HG03439 (cell line): Measurements from ENCODE around the gene EEF2KMT.
"Not testable (repeated sequence)": the region's sequence is repeated elsewhere in the genome, so short reads cannot be mapped to it uniquely, and the experiment has no call there.

Source experiments
- ATAC-seq: cut with Tn5 transposase; IDR thresholded peaks from one replicate; pipeline ENCODE4 v1.9.1; 2021; ENCODE audit warnings: mild to moderate bottlenecking, moderate library complexity; ENCODE audit not compliant: unreplicated experiment

The EEF2KMT gene, protein sequence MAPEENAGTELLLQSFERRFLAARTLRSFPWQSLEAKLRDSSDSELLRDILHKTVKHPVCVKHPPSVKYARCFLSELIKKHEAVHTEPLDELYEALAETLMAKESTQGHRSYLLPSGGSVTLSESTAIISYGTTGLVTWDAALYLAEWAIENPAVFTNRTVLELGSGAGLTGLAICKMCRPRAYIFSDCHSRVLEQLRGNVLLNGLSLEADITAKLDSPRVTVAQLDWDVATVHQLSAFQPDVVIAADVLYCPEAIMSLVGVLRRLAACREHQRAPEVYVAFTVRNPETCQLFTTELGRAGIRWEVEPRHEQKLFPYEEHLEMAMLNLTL

DNA sequence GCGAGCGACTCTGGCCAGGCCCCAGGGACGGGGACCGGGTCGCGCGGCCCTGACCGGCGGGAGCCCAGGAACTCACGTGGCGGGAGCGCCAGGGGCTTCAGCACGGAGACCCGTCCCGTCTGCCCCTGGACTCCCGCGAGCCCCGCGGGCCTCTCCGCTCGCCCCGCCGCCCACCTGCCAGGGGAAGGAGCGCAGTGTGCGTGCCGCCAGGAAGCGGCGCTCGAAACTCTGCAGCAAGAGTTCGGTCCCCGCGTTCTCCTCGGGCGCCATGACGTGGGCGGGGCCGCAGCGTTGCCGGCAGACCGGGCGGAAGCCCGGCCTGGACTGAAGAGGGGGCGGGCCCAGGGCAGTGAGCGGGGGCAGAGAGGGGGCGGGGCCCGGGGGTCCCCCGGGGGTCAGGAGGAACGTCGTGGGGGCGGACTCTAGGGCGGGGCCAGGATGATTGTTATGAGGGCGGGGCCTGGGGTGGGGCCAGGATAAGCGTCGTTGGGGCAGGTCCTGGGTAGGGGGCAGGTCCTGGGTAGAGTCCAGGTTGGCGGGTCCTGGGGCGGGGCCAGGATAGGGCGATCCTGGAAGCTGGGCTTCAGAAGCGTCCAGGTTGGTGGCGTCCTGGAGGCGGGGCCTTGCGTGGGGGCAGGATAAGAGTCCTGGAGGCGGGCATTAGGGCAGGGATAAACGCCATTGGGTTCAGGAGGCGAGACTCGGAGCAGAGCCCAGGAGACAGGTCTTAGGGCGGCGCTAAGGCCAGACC is at the start of gene EEF2KMT:
Gene EEF2KMT, minus strand, starts transcription at position 326 of the 751 bp plus-strand sequence. Its CDS starts 56 bp downstream, at position 270.
- peak; percentile 99 for ATAC-seq

DNA sequence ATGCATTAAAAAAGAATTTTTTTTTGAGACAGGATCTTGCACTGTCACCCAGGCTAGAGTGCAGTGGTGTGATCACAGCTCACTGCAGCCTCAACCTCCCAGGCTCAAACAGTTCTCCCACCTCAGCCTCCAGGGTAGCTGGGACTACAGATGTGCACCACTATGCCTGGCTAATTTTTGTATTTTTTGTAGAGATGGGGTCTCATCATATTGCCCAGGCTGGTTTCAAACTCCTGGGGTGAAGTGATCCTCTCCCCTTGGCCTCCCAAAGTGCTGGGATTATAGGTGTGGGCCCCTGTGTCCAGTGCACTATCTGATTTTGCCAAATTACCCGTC is 47.0 kb upstream of the EEF2KMT start:
- ATAC-seq, result not testable (repeated sequence)

DNA sequence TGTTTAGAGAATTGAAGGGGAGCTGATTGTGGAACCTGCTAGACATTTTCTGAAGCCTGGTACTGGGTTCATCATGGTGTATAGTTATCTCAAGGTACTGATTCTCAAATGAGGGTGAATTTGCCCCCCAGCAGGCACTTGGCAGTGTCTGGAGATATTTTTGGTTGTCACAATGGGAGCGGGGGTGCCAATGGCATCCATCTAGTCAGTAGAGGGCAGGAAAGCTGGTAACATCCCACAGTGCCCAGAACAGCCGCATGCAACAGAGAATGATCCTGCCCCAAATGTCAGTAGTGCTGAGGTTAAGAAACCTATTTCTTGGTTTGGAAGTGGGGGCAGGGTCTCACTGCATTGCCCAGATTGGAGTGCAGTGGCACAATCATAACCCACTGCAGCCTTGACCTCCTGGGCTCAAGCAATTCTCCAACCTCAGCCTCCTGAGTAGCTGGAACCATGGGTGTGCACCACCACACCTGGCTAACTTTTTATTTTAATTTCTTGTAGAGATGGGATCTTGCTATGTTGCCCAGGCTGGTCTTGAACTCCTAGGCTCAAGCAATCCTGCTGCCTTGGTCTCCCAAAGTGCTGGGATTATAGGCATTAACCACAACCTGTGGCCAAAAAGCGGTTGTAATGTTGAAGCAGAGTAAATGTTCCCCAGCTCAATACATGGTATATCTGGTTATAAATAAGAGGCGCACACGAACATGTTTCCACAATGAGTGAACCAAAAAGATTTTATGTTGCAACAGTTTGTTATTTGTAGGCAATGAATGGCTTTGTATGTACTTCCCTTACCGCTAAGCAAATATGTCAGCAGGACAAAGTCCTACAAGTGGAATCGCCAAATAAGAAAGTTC is 46.4 kb upstream of the EEF2KMT start:
- no peak for ATAC-seq

DNA sequence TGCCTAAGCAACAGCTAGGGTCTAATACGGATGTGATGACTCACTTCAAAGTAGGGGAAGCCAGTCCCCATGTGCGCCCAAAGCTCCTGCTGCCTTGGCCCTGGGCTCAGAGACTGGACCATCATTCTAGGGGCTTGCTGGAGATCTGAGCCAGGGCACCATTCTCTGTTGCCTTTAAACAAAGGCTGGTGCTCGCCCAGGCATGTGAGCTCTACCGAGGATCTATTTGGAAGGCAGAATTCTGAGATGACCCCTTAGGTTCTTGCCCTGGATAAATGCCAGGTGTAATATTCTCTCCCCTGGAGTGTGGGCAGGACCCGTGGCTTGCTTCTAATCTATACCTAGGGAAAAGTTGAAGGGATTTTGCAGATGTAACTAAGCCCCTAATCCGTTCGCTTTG is 42.6 kb upstream of the EEF2KMT start:
- ATAC-seq, result not testable (repeated sequence)

DNA sequence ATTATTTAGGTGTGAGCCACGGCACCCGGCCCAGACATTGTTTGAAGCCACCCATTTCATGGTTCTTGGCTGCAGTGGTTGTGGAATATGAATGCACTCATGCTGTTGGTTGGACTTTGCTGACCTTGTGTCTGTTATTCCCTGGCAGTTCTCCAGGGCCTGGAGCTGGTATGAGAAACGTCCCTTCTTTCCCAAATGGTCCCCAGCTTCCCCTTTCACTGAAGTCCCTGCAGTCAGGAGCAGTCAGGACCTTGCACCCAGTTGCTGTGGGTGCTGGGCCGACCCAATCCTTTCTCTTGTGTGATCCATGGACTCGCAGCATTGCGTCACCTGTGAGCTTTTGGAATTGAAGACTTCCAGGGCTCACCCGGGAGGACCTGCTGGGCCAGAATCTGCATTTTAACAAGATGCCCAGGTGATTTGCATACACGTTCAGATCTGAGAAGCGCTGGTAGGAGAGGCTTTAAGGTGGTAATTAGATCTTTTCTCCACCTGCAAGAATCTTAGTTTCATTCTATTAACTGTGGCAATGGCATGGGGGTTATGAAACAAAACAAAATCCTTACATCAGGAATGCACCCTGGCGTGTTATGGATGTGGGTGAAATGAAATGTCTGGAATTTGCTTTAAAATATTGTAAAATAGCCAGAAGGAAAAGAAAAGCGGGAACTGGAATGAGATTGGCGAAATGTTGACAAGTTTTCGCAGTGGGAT is 37.3 kb upstream of the EEF2KMT start:
- not testable (repeated sequence) for ATAC-seq

DNA sequence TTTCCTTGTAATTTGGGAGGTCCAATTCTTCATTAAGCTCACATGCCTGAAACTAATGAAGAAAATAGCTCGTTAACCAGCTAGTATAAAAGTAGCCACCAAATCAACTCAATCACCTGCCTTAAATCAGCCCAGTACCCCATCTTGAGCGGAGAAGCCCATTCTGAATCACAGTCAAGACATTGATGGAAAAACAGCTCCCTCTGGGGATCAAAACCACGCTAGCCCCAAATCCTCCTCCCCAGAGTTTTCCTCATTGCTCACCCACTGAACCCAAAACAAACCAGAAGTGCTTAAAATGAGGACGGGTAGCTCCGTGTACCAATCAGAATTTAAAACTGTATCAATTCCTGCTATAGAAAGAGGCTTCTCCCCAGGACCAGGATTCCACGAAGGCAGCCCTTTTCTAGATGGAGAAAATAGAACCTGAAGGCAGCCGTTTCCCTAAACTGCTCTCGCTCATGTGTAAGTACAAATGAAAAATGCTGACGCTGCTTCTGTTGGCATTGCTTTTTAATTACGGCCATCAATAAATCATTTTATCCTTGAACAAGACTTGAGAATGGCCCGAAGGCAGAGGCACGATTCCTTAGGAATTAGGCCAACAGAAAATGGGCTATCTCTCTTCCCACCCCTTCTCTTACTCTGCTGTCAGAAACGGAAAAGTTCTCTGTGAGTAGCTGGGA is 35.5 kb upstream of the EEF2KMT start:
- ATAC-seq, result not testable (repeated sequence)

DNA sequence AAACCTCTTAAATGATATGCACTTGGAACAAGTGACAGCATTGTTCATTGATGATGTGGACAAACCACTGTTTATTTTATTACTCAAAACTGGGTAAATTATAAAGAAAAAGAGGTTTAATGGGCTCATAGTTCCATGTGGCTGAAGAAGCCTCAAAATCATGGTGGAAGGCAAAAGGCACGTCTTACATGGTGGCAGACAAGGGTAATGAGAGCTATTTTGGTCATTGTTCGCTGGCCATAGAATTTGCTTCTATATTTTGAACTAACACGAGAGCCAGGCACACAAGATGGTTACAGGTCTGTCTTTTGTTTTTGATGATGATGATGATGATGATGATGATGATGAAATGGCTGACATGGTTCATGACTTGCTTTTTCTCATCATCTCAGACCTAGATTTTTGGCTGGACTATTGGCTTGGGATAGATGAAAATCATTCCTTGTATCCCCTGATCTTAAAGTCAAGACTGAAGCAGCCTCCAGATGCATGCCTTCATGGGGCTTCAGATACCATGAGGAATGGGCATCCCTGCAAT is 33.9 kb upstream of the EEF2KMT start:
- not testable (repeated sequence) for ATAC-seq

DNA sequence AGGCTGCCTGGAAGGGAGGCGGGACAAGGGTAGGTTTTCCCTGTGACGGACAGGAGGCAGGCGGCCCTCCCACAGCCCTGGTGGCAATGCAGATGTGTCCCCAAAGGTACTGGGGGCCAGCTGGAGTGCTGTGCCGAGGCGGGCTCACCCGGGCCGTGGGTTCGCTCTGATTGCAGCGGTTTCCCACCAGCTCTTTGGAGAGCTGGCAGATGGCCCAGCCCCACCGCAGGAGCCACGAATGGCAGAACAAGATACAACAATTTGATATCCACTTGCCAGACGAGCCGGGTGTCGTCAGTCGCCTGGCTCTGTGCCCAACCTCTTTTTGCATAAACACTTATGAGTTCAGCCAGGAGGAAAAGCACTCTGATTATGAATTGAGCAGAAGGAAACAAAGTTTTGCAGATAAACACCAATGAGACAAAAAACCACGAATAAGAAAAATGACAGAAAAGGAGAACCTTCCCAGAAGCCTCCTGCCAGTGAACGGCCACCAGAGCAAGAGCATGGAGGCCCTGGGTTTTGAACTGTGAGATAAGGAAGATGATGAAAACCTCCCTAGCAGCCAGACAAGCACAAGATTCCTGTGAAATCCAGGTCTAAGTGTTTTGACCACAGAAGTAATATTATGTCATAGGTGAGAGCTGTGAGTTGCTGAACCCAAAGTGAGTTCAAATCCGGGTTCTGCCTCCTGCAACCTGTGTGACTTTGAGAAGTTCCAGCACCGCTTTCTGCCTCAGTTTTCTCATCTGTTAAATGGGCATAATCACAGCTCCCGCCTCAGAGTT is 19.9 kb upstream of the EEF2KMT start:
- ATAC-seq, result not testable (repeated sequence)

DNA sequence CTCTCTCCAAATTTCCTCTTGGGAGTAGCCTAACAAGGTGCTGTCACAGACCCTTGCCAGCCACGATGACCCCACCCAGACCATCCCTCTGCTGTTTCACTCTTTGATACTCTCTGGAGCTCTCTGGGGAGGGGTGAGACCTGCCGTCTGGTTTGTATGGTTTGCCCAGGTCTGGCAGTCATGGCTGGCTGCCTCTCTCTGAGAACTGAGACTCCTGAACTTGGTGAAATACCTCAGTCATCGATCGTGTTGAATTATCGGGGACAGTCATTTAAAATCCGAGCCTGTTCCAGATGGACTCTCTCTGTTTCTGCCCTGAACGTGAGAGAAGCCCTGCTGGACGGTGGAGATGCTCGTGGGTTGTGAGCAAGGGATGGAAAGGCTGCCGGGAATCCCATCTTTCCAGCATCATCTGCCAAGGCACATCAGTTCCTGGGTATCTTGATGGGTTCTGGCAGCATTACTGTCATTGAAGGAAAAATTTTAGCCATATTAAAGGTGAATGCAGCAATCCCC is 19.2 kb upstream of the EEF2KMT start:
- ATAC-seq, result not testable (repeated sequence)

DNA sequence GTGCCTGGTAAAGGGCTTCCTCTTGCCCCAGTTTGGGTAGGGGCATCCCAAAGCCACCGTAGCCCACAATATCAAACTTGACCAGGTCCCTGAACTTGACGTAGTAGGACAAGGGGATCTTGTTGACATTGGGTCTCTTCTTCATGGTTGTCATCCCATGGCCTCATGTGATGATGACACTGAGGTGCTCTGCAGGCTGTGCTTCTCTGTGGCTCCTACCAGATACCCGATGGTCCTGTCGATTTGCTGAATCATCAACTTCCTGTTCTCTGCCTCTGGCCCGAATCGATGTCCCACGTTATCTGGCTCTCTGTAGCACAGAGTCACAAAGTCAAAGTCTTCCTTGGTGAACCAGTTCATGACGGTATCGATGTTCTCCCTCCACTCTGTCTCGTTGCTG is 13.3 kb upstream of the EEF2KMT start:
- ATAC-seq, result not testable (repeated sequence)

DNA sequence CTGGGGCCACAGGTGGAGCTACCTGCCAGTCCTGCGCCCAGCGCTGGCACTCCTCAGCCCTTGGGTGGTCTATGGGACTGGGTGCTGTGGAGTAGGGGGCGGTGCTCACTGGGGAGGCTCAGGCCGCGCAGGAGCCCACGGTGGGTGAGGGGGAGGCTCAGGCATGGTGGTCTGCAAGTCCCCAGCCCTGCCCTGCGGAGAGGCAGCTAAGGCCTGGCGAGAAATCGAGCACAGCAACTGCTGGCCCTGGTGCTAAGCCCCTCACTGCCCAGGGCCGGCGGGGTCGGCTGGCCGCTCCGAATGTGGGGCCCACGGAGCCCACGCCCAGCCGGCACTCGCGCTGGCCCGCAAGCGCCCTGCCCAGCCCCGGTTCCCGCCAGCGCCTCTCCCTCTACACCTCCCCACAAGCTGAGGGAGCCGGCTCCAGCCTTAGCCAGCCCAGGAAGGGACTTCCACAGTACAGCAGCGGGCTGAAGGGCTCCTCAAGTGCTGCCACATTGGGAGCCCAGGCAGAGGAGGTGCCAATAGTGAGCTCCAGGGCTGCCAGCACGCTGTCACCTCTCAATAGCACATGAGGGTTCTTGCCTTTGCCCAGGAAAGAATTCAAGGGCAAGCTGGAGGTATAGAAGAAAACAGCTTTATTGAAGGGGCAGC is 11.0 kb upstream of the EEF2KMT start:
- no peak for ATAC-seq

DNA sequence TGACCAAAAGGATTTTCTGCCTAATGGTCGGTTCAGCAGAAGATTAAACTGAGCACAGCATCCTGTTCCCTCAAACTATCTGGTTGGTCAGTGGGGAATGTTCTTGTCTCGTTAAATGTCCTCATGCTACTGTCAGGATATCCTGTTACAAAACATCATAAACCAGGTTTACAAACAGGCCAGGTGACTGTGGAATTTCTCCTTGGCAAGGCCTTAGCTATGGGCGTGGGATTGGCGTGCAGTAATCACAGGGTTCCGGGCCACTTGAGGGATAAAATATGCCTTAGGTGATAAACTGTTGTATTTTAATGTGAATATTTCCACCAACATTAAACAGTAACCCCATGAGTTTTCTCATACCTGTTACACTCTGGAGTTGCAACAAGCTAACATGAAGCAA is 7.4 kb upstream of the EEF2KMT start:
- not testable (repeated sequence) for ATAC-seq

DNA sequence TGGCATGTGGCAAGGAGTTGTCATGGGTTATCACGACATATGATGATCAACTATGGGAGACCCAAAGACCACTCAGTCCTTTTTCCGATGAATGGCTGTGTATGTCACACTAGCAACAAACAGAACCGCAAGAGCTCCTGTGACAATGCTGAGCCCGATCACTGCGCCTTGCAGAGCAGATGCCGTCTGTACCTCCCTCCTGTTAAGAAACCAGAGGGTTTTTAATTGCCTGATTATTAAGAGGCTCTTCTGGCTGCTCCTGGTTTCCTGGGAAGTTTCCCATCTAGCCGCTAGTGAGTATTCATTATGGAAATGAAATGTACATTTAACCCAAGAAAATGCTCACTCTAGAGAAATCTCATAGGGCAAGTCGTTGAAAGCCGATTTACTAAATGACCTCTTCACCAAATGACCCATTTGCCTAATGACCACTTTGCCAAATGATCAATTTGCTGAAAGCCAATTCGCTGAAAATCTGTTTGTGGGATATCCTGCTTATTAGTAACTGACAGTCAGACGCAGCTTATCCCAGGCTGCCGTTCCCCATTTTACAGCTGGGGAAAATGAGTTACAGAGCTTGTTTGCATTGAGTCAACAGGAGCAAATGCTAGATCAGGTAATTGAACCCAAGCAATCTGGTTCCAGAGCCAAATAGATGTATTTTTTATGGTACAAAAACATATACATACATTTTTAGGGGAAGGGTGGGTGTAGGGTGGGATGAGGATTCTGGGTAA is 5.9 kb upstream of the EEF2KMT start:
- ATAC-seq, result not testable (repeated sequence)

DNA sequence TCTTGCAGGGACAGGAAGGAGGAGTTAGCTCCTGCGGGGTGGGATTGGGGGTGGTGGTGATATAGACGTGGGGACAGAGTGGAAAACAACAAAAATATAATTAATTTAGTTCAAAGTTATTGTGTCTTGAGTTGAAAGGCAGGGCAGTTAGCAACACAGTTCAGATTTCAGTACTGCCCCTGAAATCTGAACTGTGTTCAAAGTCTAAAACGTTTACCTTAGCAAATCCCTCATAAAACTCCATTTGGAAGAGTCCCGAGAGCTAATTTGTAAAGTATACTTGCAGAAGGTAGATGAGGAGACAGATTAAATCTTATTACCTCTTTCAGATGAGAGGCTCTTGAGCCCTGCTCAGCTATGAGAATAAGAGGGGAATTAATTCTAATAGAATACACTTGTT is 1.6 kb upstream of the EEF2KMT start:
- not testable (repeated sequence) for ATAC-seq

DNA sequence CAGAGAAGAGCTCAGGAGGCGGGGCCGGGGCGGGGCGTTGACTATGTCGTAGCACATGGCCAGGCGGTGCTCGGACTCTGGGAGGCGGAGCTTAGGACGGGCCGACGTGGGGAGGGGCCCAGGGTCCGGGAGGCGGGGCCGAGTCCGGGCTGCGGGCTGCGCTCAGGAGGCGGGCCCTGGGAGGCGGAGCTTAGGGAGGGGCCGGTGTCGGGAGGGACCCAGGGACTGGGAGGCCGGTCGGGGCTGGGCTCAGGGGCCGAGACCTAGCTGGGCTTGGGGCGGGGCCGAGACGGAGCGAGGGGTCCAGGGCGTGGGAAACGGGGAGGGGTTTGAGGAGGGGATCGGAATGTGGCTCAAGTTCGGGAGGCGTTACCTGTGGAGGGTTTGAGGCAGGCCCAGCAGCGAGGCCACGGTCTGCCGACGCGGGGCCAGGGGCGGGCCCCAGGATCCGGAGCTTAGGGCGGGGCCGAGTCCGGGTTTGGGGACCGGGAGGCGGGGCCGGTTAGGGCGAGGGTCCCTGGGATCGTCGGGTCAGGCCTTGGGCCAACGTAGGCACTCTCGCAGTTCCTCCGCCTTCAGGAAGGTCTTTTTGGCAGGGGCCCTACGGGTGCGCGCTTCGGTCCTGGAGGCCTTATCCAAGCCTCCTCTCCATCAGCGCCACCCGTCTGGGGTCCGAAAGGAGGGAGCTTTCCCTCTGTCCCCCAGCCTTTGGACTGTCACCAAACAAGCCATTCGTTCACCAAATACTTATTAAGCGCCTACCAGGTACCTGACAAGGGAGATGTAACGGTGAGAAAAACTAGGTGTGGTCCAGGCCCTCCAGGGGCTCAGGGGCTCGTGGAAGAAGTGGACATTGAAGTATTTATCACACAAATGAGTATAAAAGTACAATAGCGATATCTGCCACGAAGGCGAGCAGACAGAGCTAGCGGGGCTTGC is 895 bp upstream of the EEF2KMT start:
- peak; percentile 75 for ATAC-seq

DNA sequence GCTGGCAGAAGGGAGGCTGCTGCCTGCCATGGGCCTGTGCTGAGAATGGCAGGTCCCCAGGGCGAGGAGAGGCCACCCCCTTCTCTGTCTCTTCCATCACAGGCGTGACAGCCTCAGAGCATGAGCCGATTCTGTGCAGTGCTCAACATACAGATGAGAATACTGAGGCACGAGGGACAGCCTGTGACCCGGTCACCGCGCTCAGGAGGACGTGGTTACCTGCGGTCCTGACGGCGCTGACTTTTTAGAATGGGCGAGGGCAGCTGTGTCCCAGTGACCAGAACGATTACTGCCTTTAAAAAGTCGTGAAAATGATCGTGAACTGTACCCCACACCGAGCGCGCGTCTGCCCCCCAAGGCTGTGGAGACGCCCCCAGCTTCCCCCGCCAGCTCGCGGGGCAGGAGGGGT is 530 bp downstream of the EEF2KMT start:
- ATAC-seq, result not testable (repeated sequence)
